Neural progenitor cell (in vitro differentiated cells): Measurements from ENCODE around the gene FGD4.

Source experiments
- EZH2 ChIP-seq: fragments of 200-600 bp; sonication (generic); IDR thresholded peaks from 2 replicates; pipeline ENCODE4 v1.6.1; 2017; ENCODE audit warnings: antibody characterized with exemption, mild to moderate bottlenecking, moderate library complexity
- EZH2phosphoT487 ChIP-seq: fragments of 200-600 bp; sonication (generic); IDR thresholded peaks from 2 replicates; pipeline ENCODE4 v1.6.1; 2017; ENCODE audit warnings: antibody characterized with exemption
- TF ChIP-seq, protein P1 (sequence below): fragments of 200-600 bp; sonication (generic); IDR thresholded peaks from 2 replicates; pipeline ENCODE4 v1.5.1; 2017; ENCODE audit warnings: antibody characterized with exemption, mild to moderate bottlenecking

DNA sequence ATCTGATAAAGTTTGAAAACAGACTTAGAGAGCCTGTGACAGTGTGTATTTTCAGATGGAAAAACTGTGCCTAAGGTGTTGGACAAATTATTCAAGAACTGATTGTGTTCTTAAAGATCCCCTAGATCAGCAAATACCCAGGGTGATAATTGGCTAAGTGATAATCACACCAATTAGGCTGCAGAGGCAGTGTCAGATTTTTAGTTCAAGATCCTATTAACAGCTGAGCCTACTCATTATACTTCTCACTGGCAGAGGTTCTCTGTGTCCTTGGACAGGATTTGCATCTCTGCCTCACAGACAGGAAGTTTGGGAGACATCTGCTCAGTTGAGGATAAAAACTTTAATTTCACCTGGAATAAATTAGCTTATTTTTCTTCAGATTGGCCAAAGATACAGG, 4.3 kb upstream of the FGD4 start:
- TF ChIP-seq, protein P1, sequence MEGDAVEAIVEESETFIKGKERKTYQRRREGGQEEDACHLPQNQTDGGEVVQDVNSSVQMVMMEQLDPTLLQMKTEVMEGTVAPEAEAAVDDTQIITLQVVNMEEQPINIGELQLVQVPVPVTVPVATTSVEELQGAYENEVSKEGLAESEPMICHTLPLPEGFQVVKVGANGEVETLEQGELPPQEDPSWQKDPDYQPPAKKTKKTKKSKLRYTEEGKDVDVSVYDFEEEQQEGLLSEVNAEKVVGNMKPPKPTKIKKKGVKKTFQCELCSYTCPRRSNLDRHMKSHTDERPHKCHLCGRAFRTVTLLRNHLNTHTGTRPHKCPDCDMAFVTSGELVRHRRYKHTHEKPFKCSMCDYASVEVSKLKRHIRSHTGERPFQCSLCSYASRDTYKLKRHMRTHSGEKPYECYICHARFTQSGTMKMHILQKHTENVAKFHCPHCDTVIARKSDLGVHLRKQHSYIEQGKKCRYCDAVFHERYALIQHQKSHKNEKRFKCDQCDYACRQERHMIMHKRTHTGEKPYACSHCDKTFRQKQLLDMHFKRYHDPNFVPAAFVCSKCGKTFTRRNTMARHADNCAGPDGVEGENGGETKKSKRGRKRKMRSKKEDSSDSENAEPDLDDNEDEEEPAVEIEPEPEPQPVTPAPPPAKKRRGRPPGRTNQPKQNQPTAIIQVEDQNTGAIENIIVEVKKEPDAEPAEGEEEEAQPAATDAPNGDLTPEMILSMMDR: no peak
- TF ChIP-seq EZH2 (no peak), EZH2phosphoT487 (no peak)
